CD14-positive monocyte (primary cell): ENCODE data around the gene LRP1B. TPM values are rescaled to one million over a fixed set of nuclear protein-coding genes. Genes with fewer than 3 reads are reported as not detected.

ENCODE experiments used
- DNase-seq, 3 donors: peaks; one replicate each; pipeline ENCODE4 v3.0.0-alpha.2; 2011 to 2022
- H2AFZ ChIP-seq: 2 replicates; pipeline ENCODE4 v1.6.0; 2012; ENCODE audit warnings: mild to moderate bottlenecking, low read depth, low read length, inconsistent platforms; ENCODE audit not compliant: insufficient read depth, poor library complexity, severe bottlenecking
- H3K27ac ChIP-seq, 2 donors: 1 replicate in 1 of 2; 2 replicates in 1 of 2; pipeline ENCODE4 v1.5.1; 2012 to 2013; ENCODE audit warnings: low read length in 2 of 2, control low read depth in 1 of 2, inconsistent platforms in 1 of 2, low read depth in 1 of 2, mild to moderate bottlenecking in 1 of 2
- H3K27me3 ChIP-seq, 2 donors: one replicate each; pipeline versions ENCODE4 v1.6.0 to v1.6.1; 2011 to 2013; ENCODE audit warnings: low read length in 2 of 2; ENCODE audit not compliant: control insufficient read depth in 2 of 2, insufficient read depth in 2 of 2
- H3K36me3 ChIP-seq, 2 donors: replicated peaks in 1 of 2; 1 replicate in 1 of 2; 2 replicates in 1 of 2; pipeline versions ENCODE4 v1.5.1 to v1.6.1; 2012 to 2013; ENCODE audit warnings: low read length in 2 of 2, control low read depth in 1 of 2, inconsistent platforms in 1 of 2, mild to moderate bottlenecking in 1 of 2; ENCODE audit not compliant: insufficient read depth in 2 of 2, control insufficient read depth in 1 of 2
- H3K4me1 ChIP-seq, 2 donors: 1 replicate in 1 of 2; 2 replicates in 1 of 2; pipeline versions ENCODE4 v1.5.1 to v1.6.1; 2012 to 2013; ENCODE audit warnings: low read length in 2 of 2, control low read depth in 1 of 2, inconsistent platforms in 1 of 2, mild to moderate bottlenecking in 1 of 2, moderate library complexity in 1 of 2; ENCODE audit not compliant: insufficient read depth in 2 of 2, control insufficient read depth in 1 of 2
- H3K4me2 ChIP-seq: replicated peaks from 2 replicates; pipeline ENCODE3; 2012; ENCODE audit warnings: low read length, moderate library complexity, mild to moderate bottlenecking; ENCODE audit not compliant: poor library complexity, severe bottlenecking; ENCODE audit errors: extremely low read depth
- H3K4me3 ChIP-seq, 3 experiments: fragments of 200-600 bp in 1 of 3; sonication (generic) in 1 of 3; replicated peaks in 1 of 3; 1 replicate in 2 of 3; 2 replicates in 1 of 3; pipeline ENCODE4 v1.5.1; 2011 to 2013; ENCODE audit warnings: low read length in 3 of 3, mild to moderate bottlenecking in 3 of 3, control low read depth in 2 of 3, low read depth in 2 of 3, inconsistent platforms in 1 of 3, moderate library complexity in 1 of 3
- H3K79me2 ChIP-seq: 2 replicates; pipeline ENCODE4 v1.6.0; 2012; ENCODE audit warnings: mild to moderate bottlenecking, control low read depth, inconsistent platforms, low read length, moderate library complexity; ENCODE audit not compliant: insufficient read depth
- H3K9ac ChIP-seq: 2 replicates; pipeline ENCODE4 v1.6.0; 2017; ENCODE audit warnings: low read length, mild to moderate bottlenecking; ENCODE audit not compliant: insufficient read depth, poor library complexity, severe bottlenecking
- H3K9me3 ChIP-seq, 2 donors: replicated peaks in 1 of 2; 1 replicate in 1 of 2; 2 replicates in 1 of 2; pipeline versions ENCODE4 v1.5.1 to v1.6.1; 2012 to 2013; ENCODE audit warnings: low read length in 2 of 2, control low read depth in 1 of 2; ENCODE audit not compliant: control insufficient read depth in 1 of 2, insufficient read depth in 1 of 2
- H4K20me1 ChIP-seq: 2 replicates; pipeline ENCODE4 v1.6.0; 2012; ENCODE audit warnings: mild to moderate bottlenecking, low read length, control low read depth, moderate library complexity; ENCODE audit not compliant: insufficient read depth
- H3K27ac Mint-ChIP-seq, 7 donors: one replicate each; pipeline ENCODE4 v1.8.0; 2020; ENCODE audit warnings: mild to moderate bottlenecking in 7 of 7, mixed read lengths in 7 of 7, moderate library complexity in 6 of 7, inconsistent platforms in 2 of 7
- H3K27me3 Mint-ChIP-seq, 3 donors: one replicate each; pipeline ENCODE4 v1.8.0; 2021 to 2022; ENCODE audit warnings: low read depth in 3 of 3, mild to moderate bottlenecking in 3 of 3, mixed read lengths in 3 of 3, moderate library complexity in 3 of 3, inconsistent platforms in 1 of 3
- H3K36me3 Mint-ChIP-seq, 2 donors: one replicate each; pipeline ENCODE4 v1.8.0; 2020; ENCODE audit warnings: mixed read lengths in 2 of 2, inconsistent platforms in 1 of 2, mild to moderate bottlenecking in 1 of 2
- H3K4me1 Mint-ChIP-seq: one replicate; pipeline ENCODE4 v1.8.0; 2020; ENCODE audit warnings: mild to moderate bottlenecking, mixed read lengths
- H3K4me3 Mint-ChIP-seq, 2 donors: one replicate each; pipeline ENCODE4 v1.8.0; 2020; ENCODE audit warnings: mild to moderate bottlenecking in 2 of 2, mixed read lengths in 2 of 2, moderate library complexity in 1 of 2
- H3K9me3 Mint-ChIP-seq, 7 donors: one replicate each; pipeline ENCODE4 v1.8.0; 2020 to 2022; ENCODE audit warnings: mixed read lengths in 7 of 7, mild to moderate bottlenecking in 6 of 7, moderate library complexity in 6 of 7, inconsistent platforms in 2 of 7
- CTCF ChIP-seq: fragments of 200-600 bp; IDR thresholded peaks from one replicate; pipeline ENCODE4 v1.8.0; 2022; ENCODE audit warnings: antibody characterized with exemption, mild to moderate bottlenecking
- WGBS: methylation state at CpG from one replicate; pipeline ENCODE4 v1.1.5; 2013; ENCODE audit warnings: missing lambda C conversion rate; ENCODE audit not compliant: insufficient coverage; 5-methylcytosine and 5-hydroxymethylcytosine counted together
- intact Hi-C, 2 donors: fragments of 100-400 bp; cut with micrococcal nuclease; formaldehyde crosslinking; loops; one replicate each; pipeline versions ENCODE4 v1.15.0 to v1.15.1; 2023
- polyA plus RNA-seq, 3 donors: library from polyadenylated mRNA; depleted of rRNA in 1 of 3; unstranded in 2 of 3; stranded (reverse) in 1 of 3; fragments of 300-500 nt in 2 of 3; fragments of >200 nt in 1 of 3; fragmentation: Illumina TruSeq in 2 of 3; gene quantifications; 1 replicate in 2 of 3; 2 replicates in 1 of 3; pipeline ENCODE4 v1.2.3, GENCODE V29; 2012 to 2021

LRP1B gene
- polyA plus RNA-seq, 3 donors = not detected

- intact Hi-C loops = no loop called here
- H3K4me2 ChIP-seq = no peak overlapping the region
- H3K4me1 ChIP-seq = no peaks in the 10 kb centered on the region
- H4K20me1 ChIP-seq = no peaks in the 10 kb centered on the region
- DNase-seq = no peak
- H3K4me3 ChIP-seq = no peak overlapping the region
- no peak overlapping the region for H2AFZ ChIP-seq
- no peaks in the 10 kb centered on the region for H3K36me3 Mint-ChIP-seq
- H3K27me3 Mint-ChIP-seq = no peaks in the 10 kb centered on the region
- WGBS = 100% methylated on average over 1 of the region's 2 CpGs
- H3K27me3 ChIP-seq = no peaks in the 10 kb centered on the region
- no peak overlapping the region for H3K27ac Mint-ChIP-seq
- H3K79me2 ChIP-seq = no peaks in the 10 kb centered on the region
- peaks cover 0 to 2% (median 0%) of the 10 kb centered on the region in 7 donors for H3K9me3 Mint-ChIP-seq
- H3K36me3 ChIP-seq = no peaks in the 10 kb centered on the region
- no peak for TF ChIP-seq CTCF
- no peak overlapping the region for H3K27ac ChIP-seq
- H3K9ac ChIP-seq = no peak overlapping the region
- H3K9me3 ChIP-seq = no peaks in the 10 kb centered on the region
- H3K4me3 Mint-ChIP-seq = no peak overlapping the region
- H3K4me1 Mint-ChIP-seq = no peaks in the 10 kb centered on the region
Measured at GRCh38 chr2:140862181-140862580, 1268.6 kb downstream of the LRP1B start.

- Mint-ChIP-seq H3K36me3 (no peaks in the 10 kb centered on the region), H3K27me3 (no peaks in the 10 kb centered on the region), H3K27ac (no peak overlapping the region), H3K9me3 (peaks cover 0 to 2% (median 0%) of the 10 kb centered on the region in 7 donors), H3K4me1 (no peaks in the 10 kb centered on the region), H3K4me3 (no peak overlapping the region)
- no peak overlapping the region for H3K4me2 ChIP-seq
- WGBS = no CpG with 5 or more reads among the region's 3 CpGs
- H3K9ac ChIP-seq = no peak overlapping the region
- no peak overlapping the region for H3K4me3 ChIP-seq
- TF ChIP-seq CTCF = no peak
- no peaks in the 10 kb centered on the region for H4K20me1 ChIP-seq
- H3K79me2 ChIP-seq = no peaks in the 10 kb centered on the region
- no peaks in the 10 kb centered on the region for H3K9me3 ChIP-seq
- H2AFZ ChIP-seq = no peak overlapping the region
- no peaks in the 10 kb centered on the region for H3K27me3 ChIP-seq
- intact Hi-C loops = no loop called here
- H3K27ac ChIP-seq = no peak overlapping the region
- H3K36me3 ChIP-seq = no peaks in the 10 kb centered on the region
- H3K4me1 ChIP-seq = no peaks in the 10 kb centered on the region
- no peak for DNase-seq
Measured at GRCh38 chr2:140861666-140862065, 1269.2 kb downstream of the LRP1B start.
